Liver (tissue), 9 donors: Measurements from ENCODE around the gene RBM5. TPM values are rescaled to one million over a fixed set of nuclear protein-coding genes. Genes with fewer than 3 reads are reported as not detected.
A peak's percentile ranks its signal among the peaks of the same experiment; 100 is the strongest.

Source experiments
- DNase-seq: peaks from one replicate; pipeline ENCODE4 v3.0.0-alpha.2; 2017; ENCODE audit warnings: low spot score
- H3K27ac ChIP-seq, 2 donors: one replicate each; pipeline ENCODE4 v1.7.0; 2013; ENCODE audit warnings: inconsistent platforms in 2 of 2, low read length in 2 of 2, control low read depth in 1 of 2, low read depth in 1 of 2, mild to moderate bottlenecking in 1 of 2
- H3K27me3 ChIP-seq, 4 donors: one replicate each; pipeline versions ENCODE4 v1.6.1 to v1.7.0; 2013; ENCODE audit warnings: low read length in 3 of 4, inconsistent platforms in 1 of 4, mild to moderate bottlenecking in 1 of 4, moderate library complexity in 1 of 4; ENCODE audit not compliant: control insufficient read depth in 4 of 4, insufficient read depth in 4 of 4
- H3K36me3 ChIP-seq, 4 donors: one replicate each; pipeline versions ENCODE4 v1.6.1 to v1.7.0; 2013; ENCODE audit warnings: low read length in 3 of 4, mild to moderate bottlenecking in 3 of 4, low read depth in 1 of 4, moderate library complexity in 1 of 4; ENCODE audit not compliant: control insufficient read depth in 4 of 4, insufficient read depth in 3 of 4
- H3K4me1 ChIP-seq, 4 donors: one replicate each; pipeline versions ENCODE4 v1.6.1 to v1.7.0; 2013; ENCODE audit warnings: low read length in 3 of 4, mild to moderate bottlenecking in 3 of 4, moderate library complexity in 1 of 4; ENCODE audit not compliant: control insufficient read depth in 4 of 4, insufficient read depth in 4 of 4
- H3K4me3 ChIP-seq, 3 donors: one replicate each; pipeline versions ENCODE4 v1.6.1 to v1.7.0; 2013; ENCODE audit warnings: low read length in 3 of 3, control low read depth in 1 of 3, low read depth in 1 of 3, mild to moderate bottlenecking in 1 of 3
- H3K9ac ChIP-seq, 2 donors: one replicate each; pipeline ENCODE4 v1.7.0; 2013; ENCODE audit warnings: low read length in 2 of 2, mild to moderate bottlenecking in 2 of 2, moderate library complexity in 2 of 2, control low read depth in 1 of 2, low read depth in 1 of 2
- H3K9me3 ChIP-seq, 4 donors: one replicate each; pipeline versions ENCODE4 v1.6.1 to v1.7.0; 2013; ENCODE audit warnings: low read length in 3 of 4; ENCODE audit not compliant: control insufficient read depth in 4 of 4
- ATF3 ChIP-seq: IDR thresholded peaks from 2 replicates; pipeline ENCODE4 v1.6.1; 2016; ENCODE audit warnings: antibody characterized with exemption
- CTCF ChIP-seq: fragments of 150-350 bp; IDR thresholded peaks from 2 replicates; pipeline ENCODE4 v1.5.1; 2017; ENCODE audit warnings: improper control_type of control experiment, low read depth, low read length; ENCODE audit not compliant: missing input control
- FOXA1 ChIP-seq: IDR thresholded peaks from 2 replicates; pipeline ENCODE4 v1.6.1; 2016; ENCODE audit warnings: antibody characterized with exemption
- FOXA2 ChIP-seq: IDR thresholded peaks from 2 replicates; pipeline ENCODE4 v1.6.1; 2016; ENCODE audit warnings: antibody characterized with exemption
- GABPA ChIP-seq, 2 donors: IDR thresholded peaks in 1 of 2; conservative IDR thresholded peaks in 1 of 2; 2 replicates each; pipeline ENCODE4 v1.6.1; 2016; ENCODE audit warnings: antibody characterized with exemption in 2 of 2, mild to moderate bottlenecking in 1 of 2, moderate library complexity in 1 of 2
- HNF4G ChIP-seq: IDR thresholded peaks from 2 replicates; pipeline ENCODE4 v1.6.1; 2016; ENCODE audit warnings: antibody characterized with exemption
- JUND ChIP-seq, 2 donors: IDR thresholded peaks; 2 replicates each; pipeline ENCODE4 v1.6.1; 2016; ENCODE audit warnings: antibody characterized with exemption in 2 of 2
- MAX ChIP-seq: IDR thresholded peaks from 2 replicates; pipeline ENCODE4 v1.6.1; 2016; ENCODE audit warnings: antibody characterized with exemption
- NR2F2 ChIP-seq: IDR thresholded peaks from 2 replicates; pipeline ENCODE4 v1.6.1; 2016; ENCODE audit warnings: antibody characterized with exemption
- RAD21 ChIP-seq, 2 donors: IDR thresholded peaks; 2 replicates each; pipeline ENCODE4 v1.6.1; 2016; ENCODE audit warnings: antibody characterized with exemption in 2 of 2, mild to moderate bottlenecking in 2 of 2
- REST ChIP-seq: IDR thresholded peaks from 2 replicates; pipeline ENCODE4 v1.6.1; 2016; ENCODE audit warnings: antibody characterized with exemption, mild to moderate bottlenecking
- RXRA ChIP-seq, 2 donors: IDR thresholded peaks; 2 replicates each; pipeline ENCODE4 v1.6.1; 2017 to 2018; ENCODE audit warnings: antibody characterized with exemption in 2 of 2, mild to moderate bottlenecking in 1 of 2
- SP1 ChIP-seq: IDR thresholded peaks from 2 replicates; pipeline ENCODE4 v1.6.1; 2018; ENCODE audit warnings: antibody characterized with exemption, mild to moderate bottlenecking
- YY1 ChIP-seq: IDR thresholded peaks from 2 replicates; pipeline ENCODE4 v1.6.1; 2016; ENCODE audit warnings: antibody characterized with exemption, mild to moderate bottlenecking
- WGBS: extraction: QIAGEN DNeasy Blood & Tissue Kit; methylation state at CpG from one replicate; pipeline ENCODE4 v1.1.7; 2013; 5-methylcytosine and 5-hydroxymethylcytosine counted together
- polyA plus RNA-seq, 2 donors: library from polyadenylated mRNA; stranded (reverse) in 1 of 2; unstranded in 1 of 2; fragments of 200-250 nt in 1 of 2; fragments of >200 nt in 1 of 2; fragmentation: Nextera tagmentation in 1 of 2; extraction: Ambion mirVana in 1 of 2; gene quantifications; one replicate each; pipeline versions ENCODE4 v1.2.1 to v1.2.3, GENCODE V29; 2013 to 2015
- total RNA-seq, 2 donors: library from RNA; depleted of rRNA; stranded (reverse); fragments of >200 nt; gene quantifications; one replicate each; pipeline ENCODE4 v1.2.3, GENCODE V29; 2014
- donor health status: healthy.
- donor health status: healthy.
- donor health status: healthy.
- donor health status: healthy.
- donor health status: healthy.

Gene RBM5
- total and polyA plus RNA-seq, 4 donors, result 21.2 to 142 (median 64.3) TPM

GRCh38 chr3:50162034-50162883 lies 73.5 kb downstream of the RBM5 start (continued):
- no peak for TF ChIP-seq SP1

- Histone ChIP-seq H3K36me3 (no peaks in the 10 kb centered on the region), H3K27ac (peak overlapping the region in 1 of 2 donors; percentile 1), H3K4me3 (no peak overlapping the region), H3K4me1 (peaks cover 13 to 43% (median 33%) of the 10 kb centered on the region in 4 donors), H3K9ac (no peak overlapping the region), H3K9me3 (no peaks in the 10 kb centered on the region), H3K27me3 (no peaks in the 10 kb centered on the region)
- TF ChIP-seq CTCF, result no peak
- TF ChIP-seq RXRA (IDR thresholded peaks at IDR 0.05), result peak in 1 of 2 donors; percentile 41
- TF ChIP-seq SP1, result peak; percentile 27
- DNase-seq, result no peak
- 74% methylated on average over 8 of the region's 8 CpGs for WGBS
Observed at GRCh38 chr3:50163572-50164455, 75.1 kb downstream of the RBM5 start.

- Histone ChIP-seq H3K36me3 (no peaks in the 10 kb centered on the region), H3K27ac (no peak overlapping the region), H3K4me1 (peaks cover 13 to 43% (median 33%) of the 10 kb centered on the region in 4 donors), H3K4me3 (no peak overlapping the region), H3K9ac (no peak overlapping the region), H3K27me3 (no peaks in the 10 kb centered on the region), H3K9me3 (no peaks in the 10 kb centered on the region)
- TF ChIP-seq RXRA (IDR thresholded peaks at IDR 0.05) (no peak), REST (no peak), YY1 (no peak), NR2F2 (no peak), JUND (IDR thresholded peaks at IDR 0.05) (no peak), ATF3 (no peak), FOXA1 (no peak), GABPA (IDR thresholded peaks at IDR 0.05 in 1 of 2, conservative IDR thresholded peaks at IDR 0.05 in 1 of 2) (no peak), RAD21 (IDR thresholded peaks at IDR 0.05) (no peak), FOXA2 (no peak), CTCF (no peak), HNF4G (no peak), MAX (no peak)
- no peak for DNase-seq
- WGBS, result 81% methylated on average over 1 of the region's 1 CpG
Observed at GRCh38 chr3:50164481-50164880, 75.8 kb downstream of the RBM5 start.
